Omental fat pad (tissue), 4 donors: Measurements from ENCODE around the gene COQ8A. TPM values are rescaled to one million over a fixed set of nuclear protein-coding genes. Genes with fewer than 3 reads are reported as not detected.

ENCODE experiments used
- ATAC-seq: fragments of 150-250 bp; one replicate; pipeline ENCODE4 v1.9.1; 2016; ENCODE audit warnings: mild to moderate bottlenecking, moderate library complexity; ENCODE audit not compliant: low FRiP score
- DNase-seq: peaks from one replicate; pipeline ENCODE4 v3.0.0-alpha.2; 2019; ENCODE audit warnings: low spot score
- total RNA-seq, 4 donors: library from RNA; depleted of rRNA; stranded (reverse); fragments of >200 nt; gene quantifications; one replicate each; pipeline ENCODE4 v1.1.0, GENCODE V29; 2016
- TF ChIP-seq, protein P1 (sequence below), 3 donors: fragments of 450-650 bp; IDR thresholded peaks; one replicate each; pipeline ENCODE4 v1.5.1; 2016 to 2017; ENCODE audit warnings: antibody characterized with exemption in 3 of 3, mild to moderate bottlenecking in 3 of 3, moderate library complexity in 2 of 3

COQ8A gene
- total RNA-seq, 4 donors from 2014 or later, result 118 to 175 (median 140) TPM

DNA sequence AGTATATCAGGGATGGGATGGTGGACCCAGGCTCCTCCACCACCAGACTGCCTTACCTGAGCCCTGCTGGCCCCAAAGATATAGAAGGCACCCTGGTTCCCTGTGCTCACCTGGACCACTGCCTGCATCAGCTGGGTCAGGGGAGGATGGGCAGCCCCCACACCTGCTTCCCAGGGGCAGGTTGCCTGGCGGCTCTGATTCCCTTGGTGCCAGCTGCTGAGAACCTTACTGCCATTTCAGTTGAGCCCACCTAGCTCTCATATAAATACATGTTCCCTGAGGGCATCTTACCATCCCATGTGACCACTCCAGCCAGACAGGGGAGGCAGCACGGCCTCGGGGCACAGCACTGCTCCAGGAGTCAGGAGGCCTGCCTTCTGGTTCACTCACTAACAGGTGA is 45.3 kb upstream of the COQ8A start:
- DNase-seq (no peak), ATAC-seq (no peak)
- TF ChIP-seq, protein P1, sequence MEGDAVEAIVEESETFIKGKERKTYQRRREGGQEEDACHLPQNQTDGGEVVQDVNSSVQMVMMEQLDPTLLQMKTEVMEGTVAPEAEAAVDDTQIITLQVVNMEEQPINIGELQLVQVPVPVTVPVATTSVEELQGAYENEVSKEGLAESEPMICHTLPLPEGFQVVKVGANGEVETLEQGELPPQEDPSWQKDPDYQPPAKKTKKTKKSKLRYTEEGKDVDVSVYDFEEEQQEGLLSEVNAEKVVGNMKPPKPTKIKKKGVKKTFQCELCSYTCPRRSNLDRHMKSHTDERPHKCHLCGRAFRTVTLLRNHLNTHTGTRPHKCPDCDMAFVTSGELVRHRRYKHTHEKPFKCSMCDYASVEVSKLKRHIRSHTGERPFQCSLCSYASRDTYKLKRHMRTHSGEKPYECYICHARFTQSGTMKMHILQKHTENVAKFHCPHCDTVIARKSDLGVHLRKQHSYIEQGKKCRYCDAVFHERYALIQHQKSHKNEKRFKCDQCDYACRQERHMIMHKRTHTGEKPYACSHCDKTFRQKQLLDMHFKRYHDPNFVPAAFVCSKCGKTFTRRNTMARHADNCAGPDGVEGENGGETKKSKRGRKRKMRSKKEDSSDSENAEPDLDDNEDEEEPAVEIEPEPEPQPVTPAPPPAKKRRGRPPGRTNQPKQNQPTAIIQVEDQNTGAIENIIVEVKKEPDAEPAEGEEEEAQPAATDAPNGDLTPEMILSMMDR (IDR thresholded peaks at IDR 0.05), result no peak

DNA sequence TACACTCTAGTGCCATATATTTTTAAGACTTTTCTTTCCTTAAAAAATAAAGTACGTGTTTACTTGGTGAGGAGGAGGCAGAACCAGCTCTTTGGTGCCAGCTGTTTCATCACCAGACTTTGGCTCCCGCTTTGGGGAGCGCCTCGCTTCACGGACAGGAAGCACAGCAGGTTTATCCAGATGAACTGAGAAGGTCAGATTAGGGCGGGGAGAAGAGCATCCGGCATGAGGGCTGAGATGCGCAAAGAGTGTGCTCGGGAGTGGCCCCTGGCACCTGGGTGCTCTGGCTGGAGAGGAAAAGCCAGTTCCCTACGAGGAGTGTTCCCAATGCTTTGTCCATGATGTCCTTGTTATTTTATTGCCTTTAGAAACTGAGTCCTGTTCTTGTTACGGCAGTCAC is 44.5 kb upstream of the COQ8A start:
- TF ChIP-seq, protein P1 (IDR thresholded peaks at IDR 0.05), result no peak
- ATAC-seq, result no peak
- DNase-seq, result no peak

DNA sequence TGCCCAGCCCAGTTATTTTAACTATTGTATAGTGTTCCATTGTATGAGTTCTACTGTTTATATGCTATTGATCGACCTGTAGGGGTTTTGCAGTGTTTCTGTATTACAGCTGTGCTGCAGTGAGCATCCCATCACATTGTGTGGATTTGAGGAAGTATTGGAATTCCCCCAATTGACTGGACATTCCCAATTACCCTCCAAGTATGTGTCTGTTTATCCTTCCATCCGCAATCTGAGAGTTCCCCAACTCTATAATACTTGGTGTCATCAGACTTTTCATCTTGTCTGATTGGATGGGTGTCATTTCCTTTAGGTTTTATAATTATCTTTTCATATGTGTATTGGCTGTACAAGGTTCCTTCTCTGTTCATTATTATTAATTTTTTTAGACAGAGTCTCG is 41.8 kb upstream of the COQ8A start:
- DNase-seq (no peak), ATAC-seq (no peak)
- TF ChIP-seq, protein P1 (IDR thresholded peaks at IDR 0.05), result no peak

DNA sequence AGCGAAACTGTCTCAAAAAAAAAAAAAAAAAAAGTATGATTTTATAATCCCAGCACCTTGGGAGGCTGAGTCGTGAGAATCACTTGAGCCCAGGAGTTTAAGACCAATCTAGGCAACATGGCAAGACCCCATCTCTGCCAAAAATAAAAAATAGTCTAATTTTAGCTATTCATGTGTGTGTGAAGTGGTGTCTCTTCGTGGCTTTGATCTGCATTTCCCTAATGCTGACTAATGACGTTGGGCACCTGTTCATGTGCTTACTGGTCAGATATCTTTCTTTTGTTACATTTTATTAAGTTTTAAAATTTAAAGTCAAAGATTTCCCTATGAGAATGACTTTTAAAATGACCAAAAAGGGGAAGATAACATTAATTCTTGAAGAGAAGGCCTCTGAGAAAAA is 38.7 kb upstream of the COQ8A start:
- ATAC-seq (no peak), DNase-seq (no peak)
- TF ChIP-seq, protein P1 (IDR thresholded peaks at IDR 0.05), result no peak

DNA sequence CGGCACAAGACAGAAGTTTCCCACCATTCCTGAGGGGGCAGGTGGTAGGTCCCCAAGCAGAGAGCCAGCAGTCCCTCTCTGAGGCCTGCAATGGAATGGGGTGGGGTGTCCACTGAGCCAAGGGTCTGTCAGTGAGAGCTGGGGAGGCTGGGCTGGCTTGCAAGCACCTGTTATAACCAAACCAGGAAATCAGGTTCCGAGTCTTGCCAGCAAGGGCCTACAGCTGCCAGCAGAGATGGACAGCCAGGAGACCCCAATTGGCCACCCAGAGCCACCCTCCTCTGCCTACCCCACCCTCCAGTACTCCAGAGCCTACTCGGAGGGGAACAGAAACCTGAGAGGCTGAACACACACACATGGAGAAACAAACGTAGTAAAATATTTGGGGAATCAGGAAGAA is 37.5 kb upstream of the COQ8A start:
- no peak for DNase-seq
- TF ChIP-seq, protein P1 (IDR thresholded peaks at IDR 0.05), result no peak
- no peak for ATAC-seq

DNA sequence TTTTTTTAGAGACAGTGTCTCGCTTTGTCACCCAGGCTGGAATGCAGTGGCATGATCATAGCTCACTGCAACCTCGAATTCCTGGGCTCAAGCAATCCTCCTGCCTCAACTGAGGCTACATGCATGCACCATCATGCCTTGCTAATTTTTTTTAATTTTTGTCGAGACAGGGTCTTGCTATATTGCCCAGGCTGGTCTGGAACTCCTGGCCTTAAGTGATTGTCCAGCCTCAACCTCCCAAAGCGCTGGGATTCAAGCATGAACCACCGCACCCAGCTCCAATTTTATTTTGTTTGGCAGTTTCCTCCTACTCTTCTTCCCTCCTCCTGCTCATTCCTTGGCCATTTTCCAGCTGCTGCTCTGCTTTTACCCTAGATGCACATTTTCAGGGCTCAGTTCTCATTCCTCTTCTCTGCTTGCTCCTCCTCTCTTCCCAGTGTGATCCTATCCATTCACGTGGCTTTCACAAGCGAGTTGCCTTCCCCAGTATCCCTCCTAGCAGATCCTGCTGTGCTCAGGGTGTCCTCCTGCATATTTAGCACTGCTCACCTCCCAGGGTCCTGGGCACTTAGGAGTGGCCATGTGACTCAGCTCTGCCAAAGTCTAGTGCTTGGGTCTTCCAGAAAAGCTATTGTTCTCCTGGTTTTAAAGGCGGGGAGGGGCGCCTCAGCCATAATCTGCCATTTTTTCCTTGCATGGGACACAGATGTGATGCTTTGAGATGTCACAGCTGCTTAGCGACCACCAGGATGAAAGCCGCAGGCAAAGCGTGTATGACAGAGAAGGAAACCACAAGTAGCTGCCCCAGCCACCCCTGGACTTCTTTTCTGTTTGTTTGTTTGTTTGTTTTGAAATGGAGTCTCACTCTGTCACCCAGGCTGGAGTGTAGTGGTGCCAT is 36.0 kb upstream of the COQ8A start:
- TF ChIP-seq, protein P1 (IDR thresholded peaks at IDR 0.05), result no peak
- DNase-seq (no peak), ATAC-seq (no peak)

DNA sequence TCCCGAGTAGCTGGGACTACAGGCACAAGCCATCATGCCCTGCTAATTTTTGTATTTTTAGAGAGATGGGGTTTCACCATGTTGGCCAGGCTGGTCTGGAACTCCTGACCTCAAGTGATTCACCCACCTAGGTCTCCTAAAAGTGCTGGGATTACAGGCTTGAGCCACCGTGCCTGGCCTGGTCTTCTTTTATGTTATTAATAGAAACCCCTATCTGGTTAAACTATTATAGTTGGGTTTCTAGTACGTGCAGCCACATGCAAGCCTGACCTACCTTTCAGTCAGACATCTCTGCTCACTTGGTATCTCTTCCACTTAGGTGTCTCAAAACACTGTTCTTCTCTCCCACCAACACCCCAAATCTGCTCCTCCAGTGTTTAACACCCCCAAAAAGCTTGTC is 35.3 kb upstream of the COQ8A start:
- ATAC-seq (no peak), DNase-seq (no peak)
- TF ChIP-seq, protein P1 (IDR thresholded peaks at IDR 0.05), result no peak
